ENCODE results near the gene GABBR2.
A peak's percentile ranks its signal among the peaks of the same experiment; 100 is the strongest.
"Not testable (repeated sequence)": the region's sequence is repeated elsewhere in the genome, so short reads cannot be mapped to it uniquely, and the experiment has no call there.

Gene GABBR2

GRCh38 chr9:98593354-98594253 lies 115.1 kb downstream of the GABBR2 start:
- no peak for DNase-seq (ENCODE audit: low spot score)

GRCh38 chr9:98591696-98592095 lies 117.0 kb downstream of the GABBR2 start:
- no peak for DNase-seq (ENCODE audit: low spot score)

- no peak for DNase-seq (ENCODE audit: low spot score)
These were observed 118.6 kb downstream of the GABBR2 start for GRCh38 chr9:98590101-98590500.

- no peak for DNase-seq (ENCODE audit: low spot score)
These were observed 119.6 kb downstream of the GABBR2 start for GRCh38 chr9:98589102-98589501.

GRCh38 chr9:98584853-98585438 lies 123.8 kb downstream of the GABBR2 start:
- DNase-seq (ENCODE audit: low spot score) = not testable (repeated sequence)

GRCh38 chr9:98584059-98584458 lies 124.7 kb downstream of the GABBR2 start:
- DNase-seq (ENCODE audit: low spot score) = no peak

GRCh38 chr9:98583417-98583816 lies 125.3 kb downstream of the GABBR2 start:
- DNase-seq (ENCODE audit: low spot score) = no peak

- DNase-seq (ENCODE audit: low spot score) = no peak
These were observed 127.8 kb downstream of the GABBR2 start for GRCh38 chr9:98580956-98581355.

GRCh38 chr9:98579700-98580099 lies 129.0 kb downstream of the GABBR2 start:
- DNase-seq (ENCODE audit: low spot score) = no peak

- DNase-seq (ENCODE audit: low spot score) = no peak
These were observed 131.3 kb downstream of the GABBR2 start for GRCh38 chr9:98577446-98577845.

- DNase-seq (ENCODE audit: low spot score) = no peak
These were observed 131.9 kb downstream of the GABBR2 start for GRCh38 chr9:98576859-98577258.

GRCh38 chr9:98576354-98576753 lies 132.4 kb downstream of the GABBR2 start:
- no peak for DNase-seq (ENCODE audit: low spot score)

GRCh38 chr9:98575379-98576346 lies 133.1 kb downstream of the GABBR2 start:
- no peak for DNase-seq (ENCODE audit: low spot score)

- no peak for DNase-seq (ENCODE audit: low spot score)
These were observed 134.9 kb downstream of the GABBR2 start for GRCh38 chr9:98573749-98574278.

GRCh38 chr9:98572796-98573195 lies 135.9 kb downstream of the GABBR2 start:
- no peak for DNase-seq (ENCODE audit: low spot score)

GRCh38 chr9:98572054-98572627 lies 136.6 kb downstream of the GABBR2 start:
- no peak for DNase-seq (ENCODE audit: low spot score)

- DNase-seq (ENCODE audit: low spot score) = no peak
These were observed 137.1 kb downstream of the GABBR2 start for GRCh38 chr9:98571643-98572042.

- DNase-seq (ENCODE audit: low spot score) = peak; percentile 14
These were observed 137.9 kb downstream of the GABBR2 start for GRCh38 chr9:98570663-98571440.

- DNase-seq (ENCODE audit: low spot score) = no peak
These were observed 138.7 kb downstream of the GABBR2 start for GRCh38 chr9:98570055-98570454.

- no peak for DNase-seq (ENCODE audit: low spot score)
These were observed 139.2 kb downstream of the GABBR2 start for GRCh38 chr9:98569491-98569890.

GRCh38 chr9:98568909-98569469 lies 139.7 kb downstream of the GABBR2 start:
- DNase-seq (ENCODE audit: low spot score) = no peak

All from pons (tissue), 1 donor.